Upper lobe of left lung (tissue), 4 donors: ENCODE data around the gene SH2D4B.

Experiments
- EP300 ChIP-seq, 4 donors: sonication (generic); formaldehyde crosslinking; IDR thresholded peaks; one replicate each; pipeline ENCODE4 v1.5.1; 2017; ENCODE audit warnings: antibody characterized with exemption in 4 of 4, control low read depth in 2 of 4
- POLR2A ChIP-seq, 4 donors: fragments of 450-650 bp; IDR thresholded peaks; one replicate each; pipeline ENCODE4 v1.5.1; 2016 to 2017; ENCODE audit warnings: antibody characterized with exemption in 4 of 4, mild to moderate bottlenecking in 2 of 4
- POLR2AphosphoS5 ChIP-seq, 2 donors: sonication (generic); formaldehyde crosslinking; IDR thresholded peaks; one replicate each; pipeline ENCODE4 v1.5.1; 2017; ENCODE audit warnings: antibody characterized with exemption in 2 of 2
- TF ChIP-seq, protein P1 (sequence below), 6 experiments: fragments of 450-650 bp in 4 of 6; fragments of 200-600 bp in 2 of 6; sonication (generic) in 2 of 6; IDR thresholded peaks; one replicate each; pipeline ENCODE4 v1.5.1; 2016 to 2019; ENCODE audit warnings: antibody characterized with exemption in 6 of 6

DNA sequence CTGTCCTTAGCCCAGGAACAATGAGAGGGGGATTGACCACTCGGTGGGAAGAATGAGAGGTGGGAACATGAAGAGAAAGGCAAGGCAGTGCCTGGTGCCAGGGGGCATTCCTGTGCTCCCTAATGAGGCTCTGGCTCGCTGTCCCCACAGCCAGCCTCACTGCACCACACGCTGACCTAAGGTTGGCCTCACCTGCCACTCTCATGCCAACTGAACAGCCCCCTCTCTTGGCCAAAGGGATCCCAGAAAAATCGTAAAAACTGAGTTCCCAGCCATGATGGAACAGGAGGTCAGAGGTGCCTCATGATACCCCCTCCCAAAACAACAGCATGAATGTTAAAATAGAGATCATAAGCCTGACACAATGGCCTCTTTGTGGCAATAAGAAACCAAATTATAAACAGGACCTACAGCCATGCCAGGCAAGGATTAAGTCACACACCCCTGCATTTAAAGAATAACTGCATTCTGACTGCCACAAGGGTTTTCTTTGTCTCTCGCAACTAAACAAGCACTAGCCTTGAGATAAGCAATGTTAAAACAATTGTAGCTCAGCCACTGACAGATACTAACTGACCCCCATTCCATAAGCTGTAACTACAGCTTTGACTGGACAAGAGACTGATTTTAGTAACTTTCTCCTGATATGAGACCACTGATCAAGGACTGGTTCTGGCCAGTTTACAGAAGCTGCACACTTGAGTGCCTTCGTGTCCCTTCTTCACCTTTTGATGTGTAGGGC, 149.2 kb downstream of the SH2D4B start:
- TF ChIP-seq, protein P1, sequence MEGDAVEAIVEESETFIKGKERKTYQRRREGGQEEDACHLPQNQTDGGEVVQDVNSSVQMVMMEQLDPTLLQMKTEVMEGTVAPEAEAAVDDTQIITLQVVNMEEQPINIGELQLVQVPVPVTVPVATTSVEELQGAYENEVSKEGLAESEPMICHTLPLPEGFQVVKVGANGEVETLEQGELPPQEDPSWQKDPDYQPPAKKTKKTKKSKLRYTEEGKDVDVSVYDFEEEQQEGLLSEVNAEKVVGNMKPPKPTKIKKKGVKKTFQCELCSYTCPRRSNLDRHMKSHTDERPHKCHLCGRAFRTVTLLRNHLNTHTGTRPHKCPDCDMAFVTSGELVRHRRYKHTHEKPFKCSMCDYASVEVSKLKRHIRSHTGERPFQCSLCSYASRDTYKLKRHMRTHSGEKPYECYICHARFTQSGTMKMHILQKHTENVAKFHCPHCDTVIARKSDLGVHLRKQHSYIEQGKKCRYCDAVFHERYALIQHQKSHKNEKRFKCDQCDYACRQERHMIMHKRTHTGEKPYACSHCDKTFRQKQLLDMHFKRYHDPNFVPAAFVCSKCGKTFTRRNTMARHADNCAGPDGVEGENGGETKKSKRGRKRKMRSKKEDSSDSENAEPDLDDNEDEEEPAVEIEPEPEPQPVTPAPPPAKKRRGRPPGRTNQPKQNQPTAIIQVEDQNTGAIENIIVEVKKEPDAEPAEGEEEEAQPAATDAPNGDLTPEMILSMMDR (IDR thresholded peaks at IDR 0.05): no peak
- TF ChIP-seq POLR2A (IDR thresholded peaks at IDR 0.05): no peak
- no peak for TF ChIP-seq POLR2AphosphoS5 (IDR thresholded peaks at IDR 0.05)
- TF ChIP-seq EP300 (IDR thresholded peaks at IDR 0.05): no peak
